SK-N-SH (cell line): Measurements from ENCODE around the gene ATP6AP1. TPM values are rescaled to one million over a fixed set of nuclear protein-coding genes. Genes with fewer than 3 reads are reported as not detected.

Experiments used
- CTCF ChIA-PET: fragments of 300-600, 350-600 bp; formaldehyde crosslinking; extraction: SDS; loops from one replicate; lab custom pipeline; 2021; lab: Yijun Ruan, JAX
- POLR2A ChIA-PET: fragments of 350-600 bp; sonication (Branson Sonifier 250); formaldehyde crosslinking; extraction: SDS; loops from one replicate; lab custom pipeline; 2020; ENCODE audit warnings: antibody characterized with exemption, inconsistent platforms; lab: Yijun Ruan, JAX
- DNase-seq: peaks from one replicate; pipeline ENCODE4 v3.0.0; 2012
- H2AFZ ChIP-seq: fragments of 200-600 bp; sonication (generic); 2 replicates; pipeline ENCODE4 v1.8.1; 2016; ENCODE audit warnings: antibody characterized with exemption, mild to moderate bottlenecking, low read depth
- H3F3A ChIP-seq: fragments of 200-600 bp; sonication (generic); replicated peaks from 2 replicates; pipeline ENCODE3; 2016; ENCODE audit warnings: antibody characterized with exemption, mild to moderate bottlenecking; ENCODE audit not compliant: insufficient read depth
- H3K27ac ChIP-seq, 2 experiments: fragments of 200-500 bp in 1 of 2; fragments of 200-600 bp in 1 of 2; sonication (Bioruptor generic) in 1 of 2; sonication (generic), shearing (Covaris generic) in 1 of 2; 2 replicates each; pipeline versions ENCODE4 v1.5.1 to v1.6.1; 2014 to 2016; ENCODE audit warnings: low read depth in 2 of 2, inconsistent platforms in 1 of 2, low read length in 1 of 2, mild to moderate bottlenecking in 1 of 2, mixed read lengths in 1 of 2
- H3K27me3 ChIP-seq: fragments of 200-600 bp; sonication (generic), shearing (Covaris generic); 2 replicates; pipeline ENCODE4 v1.6.1; 2016; ENCODE audit warnings: mixed run types; ENCODE audit not compliant: insufficient read depth
- H3K36me3 ChIP-seq, 2 experiments: fragments of 200-500 bp in 1 of 2; fragments of 200-600 bp in 1 of 2; sonication (Bioruptor generic) in 1 of 2; sonication (generic) in 1 of 2; replicated peaks in 1 of 2; 2 replicates each; pipeline versions ENCODE3 to v1.5.1; 2014 to 2016; ENCODE audit warnings: low read length in 1 of 2, mild to moderate bottlenecking in 1 of 2; ENCODE audit not compliant: insufficient read depth in 2 of 2, control insufficient read depth in 1 of 2
- H3K4me1 ChIP-seq, 2 experiments: fragments of 200-500 bp in 1 of 2; fragments of 200-600 bp in 1 of 2; sonication (Bioruptor generic) in 1 of 2; sonication (generic), shearing (Covaris generic) in 1 of 2; 2 replicates each; pipeline versions ENCODE4 v1.5.1 to v1.6.1; 2014 to 2016; ENCODE audit warnings: low read depth in 1 of 2, low read length in 1 of 2, mixed run types in 1 of 2; ENCODE audit not compliant: insufficient read depth in 2 of 2, control insufficient read depth in 1 of 2
- H3K4me2 ChIP-seq: fragments of 200-600 bp; sonication (generic), shearing (Covaris generic); 2 replicates; pipeline ENCODE4 v1.6.1; 2017; ENCODE audit warnings: mixed run types
- H3K4me3 ChIP-seq, 2 experiments: fragments of 200-500 bp in 1 of 2; fragments of 200-600 bp in 1 of 2; sonication (Bioruptor generic) in 1 of 2; sonication (generic), shearing (Covaris generic) in 1 of 2; 2 replicates each; pipeline versions ENCODE4 v1.5.1 to v1.8.1; 2014 to 2016; ENCODE audit warnings: low read depth in 2 of 2, inconsistent platforms in 1 of 2, low read length in 1 of 2, mild to moderate bottlenecking in 1 of 2, mixed read lengths in 1 of 2, moderate library complexity in 1 of 2
- H3K79me2 ChIP-seq: fragments of 200-600 bp; sonication (generic); 2 replicates; pipeline ENCODE4 v1.8.1; 2017; ENCODE audit warnings: mild to moderate bottlenecking; ENCODE audit not compliant: insufficient read depth
- H3K9ac ChIP-seq: fragments of 200-600 bp; sonication (generic); 2 replicates; pipeline ENCODE4 v1.6.1; 2017; ENCODE audit warnings: mixed run types
- H3K9me2 ChIP-seq: fragments of 200-600 bp; sonication (generic); 2 replicates; pipeline ENCODE4 v1.6.1; 2017; ENCODE audit warnings: mixed run types
- H3K9me3 ChIP-seq: fragments of 200-600 bp; sonication (generic); 2 replicates; pipeline ENCODE4 v1.6.1; 2017; ENCODE audit warnings: mixed run types, mild to moderate bottlenecking, moderate library complexity
- H4K20me1 ChIP-seq: fragments of 200-600 bp; sonication (generic); 2 replicates; pipeline ENCODE4 v1.6.1; 2017; ENCODE audit warnings: mild to moderate bottlenecking, mixed run types; ENCODE audit not compliant: insufficient read depth
- CHD2 ChIP-seq: fragments of 150-350 bp; IDR thresholded peaks from 2 replicates; pipeline ENCODE4 v1.6.1; 2018; ENCODE audit warnings: low read length; ENCODE audit not compliant: partially characterized antibody
- ELF1 ChIP-seq: IDR thresholded peaks from 2 replicates; pipeline ENCODE4 v1.4.0; 2012
- FOSL2 ChIP-seq: IDR thresholded peaks from 2 replicates; pipeline ENCODE4 v1.4.0; 2012; ENCODE audit warnings: low read depth, mild to moderate bottlenecking, moderate library complexity, borderline replicate concordance
- FOXJ3 ChIP-seq: sonication (generic); formaldehyde crosslinking; IDR thresholded peaks from 2 replicates; pipeline ENCODE4 v1.5.1; 2020; ENCODE audit warnings: mild to moderate bottlenecking, missing genetic modification reagents
- FOXM1 ChIP-seq: IDR thresholded peaks from 2 replicates; pipeline ENCODE4 v1.4.0; 2012; ENCODE audit warnings: low read depth, mild to moderate bottlenecking
- GABPA ChIP-seq: IDR thresholded peaks from 2 replicates; pipeline ENCODE4 v1.4.0; 2012; ENCODE audit warnings: low read depth, mild to moderate bottlenecking
- JUND ChIP-seq: IDR thresholded peaks from 2 replicates; pipeline ENCODE4 v1.4.0; 2012
- MEF2A ChIP-seq: IDR thresholded peaks from 2 replicates; pipeline ENCODE4 v1.4.0; 2012; ENCODE audit warnings: low read depth, borderline replicate concordance
- NFIC ChIP-seq: IDR thresholded peaks from 2 replicates; pipeline ENCODE4 v1.4.0; 2012; ENCODE audit warnings: borderline replicate concordance
- NRF1 ChIP-seq: IDR thresholded peaks from 2 replicates; pipeline ENCODE4 v1.6.1; 2012; ENCODE audit warnings: low read depth, mild to moderate bottlenecking, low read length
- PBX3 ChIP-seq: IDR thresholded peaks from 2 replicates; pipeline ENCODE4; 2012
- RCOR1 ChIP-seq: fragments of 150-350 bp; IDR thresholded peaks from 2 replicates; pipeline ENCODE4 v1.6.1; 2017; ENCODE audit warnings: antibody characterized with exemption, low read length
- REST ChIP-seq: IDR thresholded peaks from 2 replicates; pipeline ENCODE4 v1.6.1; 2012; ENCODE audit warnings: mild to moderate bottlenecking, low read depth, low read length, moderate library complexity
- RXRA ChIP-seq: IDR thresholded peaks from 2 replicates; pipeline ENCODE4 v1.4.0; 2012; ENCODE audit warnings: low read depth, mild to moderate bottlenecking, borderline replicate concordance
- SIN3A ChIP-seq: IDR thresholded peaks from 2 replicates; pipeline ENCODE4 v1.6.1; 2012; ENCODE audit warnings: low read depth, mild to moderate bottlenecking, low read length, moderate library complexity, borderline replicate concordance
- TAF1 ChIP-seq: IDR thresholded peaks from 2 replicates; pipeline ENCODE4 v1.6.1; 2012; ENCODE audit warnings: low read depth, mild to moderate bottlenecking, low read length, moderate library complexity, borderline replicate concordance
- TEAD4 ChIP-seq: IDR thresholded peaks from 2 replicates; pipeline ENCODE4 v1.4.0; 2012; ENCODE audit warnings: mild to moderate bottlenecking, borderline replicate concordance; ENCODE audit not compliant: insufficient read depth
- USF2 ChIP-seq: fragments of 150-350 bp; IDR thresholded peaks from 2 replicates; pipeline ENCODE4 v1.6.1; 2017; ENCODE audit warnings: antibody characterized with exemption, low read length, low read depth, borderline replicate concordance
- WGBS: methylation state at CpG from one replicate; pipeline ENCODE4 v1.1.6; 2017; ENCODE audit warnings: low lambda C conversion rate; 5-methylcytosine and 5-hydroxymethylcytosine counted together
- polyA plus RNA-seq, 3 experiments: library from polyadenylated mRNA; depleted of rRNA; stranded (reverse); fragments of >200 nt; gene quantifications; 2 replicates each; pipeline ENCODE4 v1.2.3, GENCODE V29; 2012

Gene ATP6AP1
- polyA plus RNA-seq, 1 of the 3 experiments (the other 2 are of a cell fraction), result 102 TPM

- Histone ChIP-seq H2AFZ (no peak overlapping the region), H3K9me3 (no peaks in the 10 kb centered on the region), H3K27me3 (peaks cover 13% of the 10 kb centered on the region), H3F3A (peaks cover 7% of the 10 kb centered on the region), H3K9me2 (no peaks in the 10 kb centered on the region), H4K20me1 (0 out of 2 replicates have a peak, but pooled peaks cover 8% of the 10 kb centered on the region), H3K9ac (no peak overlapping the region), H3K79me2 (no peaks in the 10 kb centered on the region), H3K4me1 (no peaks in the 10 kb centered on the region), H3K36me3 (peaks cover 0 to 10% of the 10 kb centered on the region in 2 experiments), H3K4me3 (no peak overlapping the region), H3K4me2 (no peak overlapping the region), H3K27ac (no peak overlapping the region)
- TF ChIP-seq TAF1 (no peak), FOSL2 (no peak), NFIC (no peak), PBX3 (no peak), FOXJ3 (no peak), RXRA (no peak)
- WGBS, result 63% methylated on average over 16 of the region's 23 CpGs
- CTCF ChIA-PET, result no interaction called here
- POLR2A ChIA-PET, result no interaction called here
- DNase-seq, result no peak
Observed at GRCh38 chrX:154471839-154472684, 43.6 kb downstream of the ATP6AP1 start.

- ChIA-PET POLR2A (no interaction called here), CTCF (interaction anchor here (1.2 kb wide), 1 partner anchor 13 kb away, joined by 3 read pairs; no protein-coding TSS in a partner anchor)
- Histone ChIP-seq H3K9me3 (no peaks in the 10 kb centered on the region), H3K4me1 (peaks cover 0 to 4% of the 10 kb centered on the region in 2 experiments; a peak in 1 of 4 replicates), H3K27me3 (peaks cover 13% of the 10 kb centered on the region), H4K20me1 (0 out of 2 replicates have a peak, but pooled peaks cover 8% of the 10 kb centered on the region), H3K9me2 (no peaks in the 10 kb centered on the region), H3K4me3 (no peak overlapping the region), H3K9ac (no peak overlapping the region), H3K27ac (no peak overlapping the region), H3K79me2 (no peaks in the 10 kb centered on the region; the same call in 1 of the 2 replicates), H2AFZ (no peak overlapping the region), H3F3A (peaks cover 14% of the 10 kb centered on the region), H3K36me3 (peaks cover 0 to 6% of the 10 kb centered on the region in 2 experiments), H3K4me2 (no peak overlapping the region)
- no peak for DNase-seq
- 67% methylated on average over 21 of the region's 28 CpGs for WGBS
- TF ChIP-seq GABPA (no peak), RXRA (no peak), RCOR1 (no peak), REST (no peak), USF2 (no peak), SIN3A (no peak), JUND (no peak), PBX3 (no peak), FOSL2 (no peak), CHD2 (no peak), TEAD4 (no peak), NRF1 (no peak), FOXM1 (no peak), ELF1 (no peak), NFIC (no peak), MEF2A (no peak)
Observed at GRCh38 chrX:154472685-154473632, 44.5 kb downstream of the ATP6AP1 start.
